ENCODE measurements around the gene ANKRD24. TPM values are rescaled to one million over a fixed set of nuclear protein-coding genes. Genes with fewer than 3 reads are reported as not detected.

Gene ANKRD24
- total and polyA plus RNA-seq, 2 of the 13 experiments (the other 11 are each of a cell fraction or from before 2014, with no cell fraction given): 0.13 to 0.24 TPM

DNA sequence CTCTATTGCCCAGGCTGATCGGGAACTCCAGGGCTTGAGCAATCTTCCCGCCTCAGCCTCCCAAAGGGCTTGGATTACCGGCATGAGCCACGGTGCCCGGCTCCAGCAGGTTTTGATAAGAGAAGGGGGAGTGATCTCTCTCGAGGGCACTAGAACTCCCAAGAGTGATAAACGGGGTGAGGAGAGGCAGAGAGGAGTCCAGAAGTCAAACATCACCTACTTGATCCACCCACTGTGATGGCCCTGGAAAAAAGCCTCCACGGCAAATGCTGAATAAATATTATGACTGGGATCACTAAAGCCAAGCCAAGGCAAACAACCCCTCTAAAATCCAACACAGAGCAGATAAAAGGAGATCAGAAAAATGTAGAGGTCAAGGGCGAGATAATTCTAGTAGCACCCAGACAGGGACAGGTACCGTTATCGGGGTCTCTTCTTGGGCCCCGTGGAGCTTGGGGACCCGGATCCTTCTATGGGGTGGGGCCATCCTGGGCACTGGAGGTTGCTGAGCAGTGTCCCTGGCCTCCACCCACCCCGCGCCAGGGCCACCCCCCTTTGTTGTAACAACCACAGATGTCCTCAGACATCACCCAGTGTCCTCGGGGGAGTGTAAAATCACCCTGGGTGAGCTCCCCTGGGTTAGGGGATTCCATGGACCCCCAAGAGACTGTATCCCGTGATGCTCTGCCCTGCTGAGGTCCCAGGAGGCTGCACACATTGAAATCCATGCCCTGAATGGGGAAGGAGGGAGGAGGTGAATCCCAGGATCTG is 32.8 kb upstream of the ANKRD24 start (continued):
- TF ChIP-seq, protein P1, sequence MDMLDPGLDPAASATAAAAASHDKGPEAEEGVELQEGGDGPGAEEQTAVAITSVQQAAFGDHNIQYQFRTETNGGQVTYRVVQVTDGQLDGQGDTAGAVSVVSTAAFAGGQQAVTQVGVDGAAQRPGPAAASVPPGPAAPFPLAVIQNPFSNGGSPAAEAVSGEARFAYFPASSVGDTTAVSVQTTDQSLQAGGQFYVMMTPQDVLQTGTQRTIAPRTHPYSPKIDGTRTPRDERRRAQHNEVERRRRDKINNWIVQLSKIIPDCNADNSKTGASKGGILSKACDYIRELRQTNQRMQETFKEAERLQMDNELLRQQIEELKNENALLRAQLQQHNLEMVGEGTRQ (IDR thresholded peaks at IDR 0.05; ENCODE audit: low read depth, low read length): no peak
- TF ChIP-seq, protein P1 (CRISPR knock-in tag; IDR thresholded peaks at IDR 0.05; ENCODE audit: borderline replicate concordance): no peak
- peak; percentile 47; the same call in 1 of the 2 replicates for TF ChIP-seq BCL6 (CRISPR knock-in tag; IDR thresholded peaks at IDR 0.05)

DNA sequence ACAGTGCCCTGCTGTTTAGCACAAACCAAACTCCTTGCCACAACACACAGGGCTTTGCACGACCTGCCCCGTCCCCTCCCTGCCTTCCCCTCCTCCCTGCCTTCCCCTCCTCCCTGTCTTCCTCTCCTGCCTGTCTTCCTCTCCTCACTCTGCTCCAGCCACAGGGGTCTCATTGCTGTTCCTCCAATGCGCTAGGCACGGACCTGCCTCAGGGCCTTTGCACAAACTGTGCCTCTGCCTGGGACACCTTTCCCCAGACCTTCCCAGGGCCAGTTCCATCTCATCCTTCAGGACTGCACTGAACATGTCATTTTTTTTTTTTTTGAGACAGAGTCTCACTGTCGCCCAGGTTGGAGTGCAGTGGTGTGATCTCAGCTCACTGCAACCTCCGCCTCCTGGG is 30.9 kb upstream of the ANKRD24 start:
- Histone ChIP-seq H2AFZ (ENCODE audit: low read length) (no peak overlapping the region), H3K4me3 (replicated peaks in 1 of 3; ENCODE audit: insufficient read depth in 1 of 3, low read depth in 2 of 3, low read length in 3 of 3) (no peak overlapping the region), H3K27ac (ENCODE audit: extremely low read length, insufficient read depth, low read length) (no peak overlapping the region), H3K9me3 (ENCODE audit: low read length) (no peaks in the 10 kb centered on the region), H3K4me1 (ENCODE audit: insufficient read depth, low read length) (peaks cover 84% of the 10 kb centered on the region), H3K4me2 (ENCODE audit: low read depth, low read length) (no peak overlapping the region), H3K27me3 (ENCODE audit: control insufficient read depth in 1 of 2, insufficient read depth in 2 of 2, low read length in 2 of 2) (no peaks in the 10 kb centered on the region), H3K79me2 (ENCODE audit: insufficient read depth, low read length) (no peaks in the 10 kb centered on the region), H4K20me1 (ENCODE audit: insufficient read depth, low read length) (no peaks in the 10 kb centered on the region), H3K9ac (ENCODE audit: insufficient read depth, low read depth, low read length) (no peak overlapping the region), H3K36me3 (replicated peaks in 1 of 2; ENCODE audit: control insufficient read depth in 1 of 2, insufficient read depth in 2 of 2, low read length in 2 of 2) (no peaks in the 10 kb centered on the region)
- POLR2A ChIA-PET: interaction anchor here (2.3 kb wide), 1 partner anchor 14 kb away, joined by 9 read pairs; no protein-coding TSS in a partner anchor
- DNase-seq (ENCODE audit: low spot score): no peak
- in situ Hi-C loops (cut with HindIII; ENCODE audit: extremely low pct_ligation_motif_present, low pct_unique_long_range_greater_than_20kb): no loop called here
- ATAC-seq: no peak
- BruUV-seq (replicated peaks): no TSS peak
- 36% methylated on average over 6 of the region's 6 CpGs for WGBS (ENCODE audit: low lambda C conversion rate)
- TF ChIP-seq ZNF430 (CRISPR knock-in tag; IDR thresholded peaks at IDR 0.05) (no peak), DMAP1 (CRISPR knock-in tag; IDR thresholded peaks at IDR 0.05) (no peak), MAFG (CRISPR knock-in tag; IDR thresholded peaks at IDR 0.05) (no peak), ZMYM3 (CRISPR knock-in tag; IDR thresholded peaks at IDR 0.05) (peak; percentile 95), KDM1A (CRISPR knock-in tag; IDR thresholded peaks at IDR 0.05) (peak; percentile 47; the same call in 1 of the 2 replicates), SAFB2 (CRISPR knock-in tag; IDR thresholded peaks at IDR 0.05; ENCODE audit: borderline replicate concordance, low read depth) (no peak), NFE2L2 (IDR thresholded peaks at IDR 0.05; ENCODE audit: low read length) (no peak)
- TF ChIP-seq, protein P2, sequence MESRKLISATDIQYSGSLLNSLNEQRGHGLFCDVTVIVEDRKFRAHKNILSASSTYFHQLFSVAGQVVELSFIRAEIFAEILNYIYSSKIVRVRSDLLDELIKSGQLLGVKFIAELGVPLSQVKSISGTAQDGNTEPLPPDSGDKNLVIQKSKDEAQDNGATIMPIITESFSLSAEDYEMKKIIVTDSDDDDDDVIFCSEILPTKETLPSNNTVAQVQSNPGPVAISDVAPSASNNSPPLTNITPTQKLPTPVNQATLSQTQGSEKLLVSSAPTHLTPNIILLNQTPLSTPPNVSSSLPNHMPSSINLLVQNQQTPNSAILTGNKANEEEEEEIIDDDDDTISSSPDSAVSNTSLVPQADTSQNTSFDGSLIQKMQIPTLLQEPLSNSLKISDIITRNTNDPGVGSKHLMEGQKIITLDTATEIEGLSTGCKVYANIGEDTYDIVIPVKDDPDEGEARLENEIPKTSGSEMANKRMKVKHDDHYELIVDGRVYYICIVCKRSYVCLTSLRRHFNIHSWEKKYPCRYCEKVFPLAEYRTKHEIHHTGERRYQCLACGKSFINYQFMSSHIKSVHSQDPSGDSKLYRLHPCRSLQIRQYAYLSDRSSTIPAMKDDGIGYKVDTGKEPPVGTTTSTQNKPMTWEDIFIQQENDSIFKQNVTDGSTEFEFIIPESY (CRISPR knock-in tag; IDR thresholded peaks at IDR 0.05): peak; percentile 72
- FAIRE-seq: no peak
- CTCF ChIA-PET (ENCODE audit: low intra/inter-chr PET ratio, low total read pairs): no interaction called here
- intact Hi-C loops (cut with micrococcal nuclease; ENCODE audit: unreplicated experiment): no loop called here
